Measurements from ENCODE around the gene CIPC.

The CIPC gene, protein sequence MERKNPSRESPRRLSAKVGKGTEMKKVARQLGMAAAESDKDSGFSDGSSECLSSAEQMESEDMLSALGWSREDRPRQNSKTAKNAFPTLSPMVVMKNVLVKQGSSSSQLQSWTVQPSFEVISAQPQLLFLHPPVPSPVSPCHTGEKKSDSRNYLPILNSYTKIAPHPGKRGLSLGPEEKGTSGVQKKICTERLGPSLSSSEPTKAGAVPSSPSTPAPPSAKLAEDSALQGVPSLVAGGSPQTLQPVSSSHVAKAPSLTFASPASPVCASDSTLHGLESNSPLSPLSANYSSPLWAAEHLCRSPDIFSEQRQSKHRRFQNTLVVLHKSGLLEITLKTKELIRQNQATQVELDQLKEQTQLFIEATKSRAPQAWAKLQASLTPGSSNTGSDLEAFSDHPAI

DNA sequence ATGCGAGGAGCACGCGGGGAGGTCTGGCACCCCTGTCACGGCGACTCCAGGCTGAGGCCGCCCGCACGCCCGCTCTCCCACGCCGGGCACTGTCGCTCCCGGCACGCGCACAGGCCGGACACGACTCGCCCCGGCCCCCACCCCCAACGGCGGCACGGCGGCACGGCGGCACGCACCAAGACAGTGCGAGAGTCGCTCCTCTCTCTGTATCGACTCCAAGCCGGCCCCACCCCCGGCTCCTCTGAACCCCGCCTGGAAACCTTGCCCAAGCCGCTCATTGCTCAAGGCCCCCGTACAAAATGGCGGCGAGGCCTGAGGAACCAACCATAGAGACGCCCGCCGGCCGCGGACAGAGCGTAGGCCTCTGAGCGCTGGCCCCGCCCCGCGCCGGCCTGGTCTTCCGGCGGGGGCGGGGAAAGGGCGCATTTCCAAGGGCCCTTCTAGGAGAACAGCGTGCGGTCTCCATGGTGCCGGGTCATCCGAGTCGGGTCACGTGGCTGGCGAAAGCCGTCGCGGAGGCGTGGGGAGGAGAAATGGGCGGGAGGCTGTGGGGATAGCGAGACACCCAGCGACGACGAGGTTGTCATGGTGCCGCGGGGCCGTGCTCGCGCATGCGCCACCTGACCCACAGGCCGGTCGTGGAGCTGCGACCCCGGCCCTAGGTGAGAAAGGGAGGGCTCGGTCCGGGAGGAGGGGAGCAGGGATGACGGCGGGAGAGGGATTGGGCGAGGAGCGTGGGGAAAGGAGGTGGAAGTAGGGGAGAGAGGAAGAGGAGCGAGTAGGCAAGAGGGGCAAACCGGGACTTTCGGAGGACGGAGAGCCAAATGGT is at the start of gene CIPC:
Gene CIPC (plus strand): TSS at position 559 of the 829 bp plus-strand sequence. CDS start 7,451 bp downstream, outside the sequence.
- DNase-seq (ENCODE audit: low read depth in 2 of 2, low spot score in 1 of 2), result peak; percentile 98 to 99

DNA sequence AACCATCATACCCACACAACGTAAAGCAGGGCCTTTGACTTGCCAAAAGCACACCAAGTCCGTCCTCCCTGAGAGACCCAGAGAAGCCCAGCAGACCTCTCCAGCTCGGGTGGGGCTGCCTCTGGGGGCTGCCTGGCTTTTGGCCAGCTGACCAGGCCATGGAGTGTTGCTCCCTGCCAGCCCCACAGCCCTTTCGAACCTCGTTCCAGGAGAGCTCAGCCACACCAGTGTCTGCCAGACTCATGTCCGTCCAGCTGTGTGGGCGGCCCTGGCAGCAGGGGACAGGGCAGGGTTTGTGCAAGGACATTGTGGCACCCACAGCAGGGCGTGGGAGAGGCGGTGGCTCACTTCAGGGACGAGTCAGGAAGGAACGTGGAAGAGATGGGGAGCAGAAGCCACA is 46.9 kb upstream of the CIPC start:
- DNase-seq (ENCODE audit: low read depth in 2 of 2, low spot score in 1 of 2), result no peak

DNA sequence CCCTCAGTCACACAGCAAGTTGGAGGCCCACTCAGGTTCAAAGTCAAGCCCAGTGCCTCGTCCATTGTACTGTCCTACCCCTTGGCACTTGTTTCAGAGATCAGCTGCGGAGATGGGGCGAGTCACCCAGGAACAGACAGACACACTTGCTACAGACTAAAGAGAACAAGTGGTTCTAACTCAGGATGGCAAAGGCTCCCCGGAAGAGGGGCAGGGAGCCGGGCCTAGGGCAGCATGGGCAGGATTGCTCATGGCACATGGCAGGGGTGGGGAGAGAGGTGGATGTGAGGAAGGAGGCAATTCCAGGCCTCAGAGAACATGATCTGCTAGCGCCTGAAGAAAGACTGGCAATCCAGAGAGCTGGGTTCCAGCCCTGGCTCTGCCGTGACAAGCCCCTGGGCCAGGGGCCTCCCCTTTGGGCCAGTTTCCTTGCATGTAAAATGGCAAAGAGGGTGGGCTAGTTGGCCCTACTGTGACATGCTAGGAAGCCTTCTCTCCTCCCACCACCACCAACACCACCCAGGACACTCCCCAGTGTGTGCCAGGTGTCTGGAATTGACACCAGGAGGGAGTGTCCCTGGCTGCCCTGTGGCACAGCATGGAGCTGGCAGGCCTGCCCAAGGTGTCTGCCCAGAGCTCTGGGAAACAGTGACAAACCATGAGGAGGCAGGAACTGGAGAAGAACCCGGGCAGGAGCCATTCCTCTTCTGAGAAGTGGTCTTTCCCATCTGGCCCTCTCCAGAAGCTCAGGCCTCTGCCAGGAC is 45.6 kb upstream of the CIPC start:
- DNase-seq (ENCODE audit: low read depth in 2 of 2, low spot score in 1 of 2), result no peak

DNA sequence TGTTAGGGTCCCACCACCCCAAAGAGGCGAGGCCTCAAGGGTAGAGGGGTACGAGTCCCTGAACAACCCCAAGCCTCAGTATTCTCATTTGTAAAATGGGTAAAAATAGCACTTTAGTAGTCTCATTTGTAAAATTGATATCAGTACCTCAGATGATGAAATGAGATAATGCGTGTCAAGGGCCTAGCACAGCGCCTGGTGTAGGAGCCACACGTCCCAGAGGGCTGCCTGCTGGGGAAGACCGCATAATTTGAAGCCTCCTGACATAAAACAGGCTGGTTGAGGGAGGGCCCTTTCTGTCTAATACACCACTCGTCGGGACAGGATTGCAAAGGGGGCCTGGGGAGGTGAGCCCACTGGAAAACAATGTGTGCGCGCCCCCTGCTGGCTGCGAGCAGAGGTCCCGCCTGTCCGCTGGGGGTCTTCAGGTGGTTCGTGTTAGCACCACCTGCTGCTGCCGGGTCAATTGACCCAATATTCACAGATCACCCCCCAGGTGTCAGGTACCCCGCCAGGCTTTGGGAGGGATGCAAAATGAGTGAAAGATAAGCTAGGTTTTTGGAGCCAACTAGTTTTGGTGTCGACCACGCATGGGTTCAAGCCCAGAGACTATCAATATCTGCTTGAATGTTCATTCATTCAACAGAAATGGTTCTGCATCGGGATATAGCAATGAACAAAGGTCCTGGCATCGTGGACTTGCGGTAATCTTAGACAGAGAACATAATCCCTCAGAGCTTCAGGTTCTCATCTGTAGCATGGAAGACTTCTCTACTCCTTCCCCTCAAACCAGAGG is 44.8 kb upstream of the CIPC start:
- peak; percentile 65 to 76 for DNase-seq (ENCODE audit: low read depth in 2 of 2, low spot score in 1 of 2)

- no peak for DNase-seq (ENCODE audit: low read depth in 2 of 2, low spot score in 1 of 2)
These were observed 42.8 kb upstream of the CIPC start for GRCh38 chr14:77055306-77055705.

GRCh38 chr14:77055981-77056380 is 42.1 kb upstream of the CIPC start:
- DNase-seq (ENCODE audit: low read depth in 2 of 2, low spot score in 1 of 2), result no peak

GRCh38 chr14:77058117-77058516 is 39.9 kb upstream of the CIPC start:
- no peak for DNase-seq (ENCODE audit: low read depth in 2 of 2, low spot score in 1 of 2)

GRCh38 chr14:77058785-77059184 is 39.3 kb upstream of the CIPC start:
- DNase-seq (ENCODE audit: low read depth in 2 of 2, low spot score in 1 of 2), result no peak

- no peak for DNase-seq (ENCODE audit: low read depth in 2 of 2, low spot score in 1 of 2)
These were observed 38.7 kb upstream of the CIPC start for GRCh38 chr14:77059276-77059915.

GRCh38 chr14:77061630-77062257 is 36.3 kb upstream of the CIPC start:
- DNase-seq (ENCODE audit: low read depth in 2 of 2, low spot score in 1 of 2), result no peak

- DNase-seq (ENCODE audit: low read depth in 2 of 2, low spot score in 1 of 2), result no peak
These were observed 35.8 kb upstream of the CIPC start for GRCh38 chr14:77062261-77062660.

GRCh38 chr14:77063571-77064171 is 34.4 kb upstream of the CIPC start:
- no peak for DNase-seq (ENCODE audit: low read depth in 2 of 2, low spot score in 1 of 2)

GRCh38 chr14:77064521-77065178 is 33.4 kb upstream of the CIPC start:
- DNase-seq (ENCODE audit: low read depth in 2 of 2, low spot score in 1 of 2), result no peak

- DNase-seq (ENCODE audit: low read depth in 2 of 2, low spot score in 1 of 2), result no peak
These were observed 32.0 kb upstream of the CIPC start for GRCh38 chr14:77065851-77066577.

DNA sequence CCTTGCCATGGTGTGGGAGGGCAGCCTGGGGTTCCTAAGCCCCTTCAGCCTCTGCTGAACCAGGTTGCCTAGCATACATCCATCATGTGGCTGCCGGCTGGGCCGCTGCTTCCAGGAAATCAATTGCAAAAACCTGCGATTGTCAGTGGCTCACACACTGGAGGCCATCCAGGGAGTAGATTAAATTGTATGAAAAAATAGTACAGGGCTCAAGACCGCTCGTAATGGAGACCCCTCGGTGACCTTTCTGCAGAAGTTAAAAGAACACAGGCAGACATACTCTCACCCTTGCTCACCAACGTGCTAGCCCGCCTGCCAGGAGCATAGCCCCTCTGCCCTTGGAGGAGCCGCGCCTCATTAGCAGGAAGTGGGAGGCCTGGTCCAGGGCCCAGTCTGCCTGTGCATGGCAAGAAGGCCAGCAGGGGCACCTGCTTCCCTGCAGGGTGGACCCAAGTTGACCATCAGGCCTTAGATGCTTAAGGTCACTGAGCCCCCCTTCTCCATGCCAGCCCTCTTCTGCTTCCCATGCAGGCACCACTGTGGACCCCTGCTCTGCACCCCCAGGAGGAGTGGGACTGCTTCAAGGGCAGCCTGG is 31.4 kb upstream of the CIPC start:
- DNase-seq (ENCODE audit: low read depth in 2 of 2, low spot score in 1 of 2), result no peak

GRCh38 chr14:77067632-77068516 is 30.2 kb upstream of the CIPC start:
- DNase-seq (ENCODE audit: low read depth in 2 of 2, low spot score in 1 of 2), result no peak

Measured in stimulated activated CD8-positive, alpha-beta memory T cell treated with anti-CD3 and anti-CD28 coated beads, Interleukin-4, amount 100 ng/mL, for 4 hours (primary cell).